ENCODE measurements around the gene KCTD10.

KCTD10 gene

DNA sequence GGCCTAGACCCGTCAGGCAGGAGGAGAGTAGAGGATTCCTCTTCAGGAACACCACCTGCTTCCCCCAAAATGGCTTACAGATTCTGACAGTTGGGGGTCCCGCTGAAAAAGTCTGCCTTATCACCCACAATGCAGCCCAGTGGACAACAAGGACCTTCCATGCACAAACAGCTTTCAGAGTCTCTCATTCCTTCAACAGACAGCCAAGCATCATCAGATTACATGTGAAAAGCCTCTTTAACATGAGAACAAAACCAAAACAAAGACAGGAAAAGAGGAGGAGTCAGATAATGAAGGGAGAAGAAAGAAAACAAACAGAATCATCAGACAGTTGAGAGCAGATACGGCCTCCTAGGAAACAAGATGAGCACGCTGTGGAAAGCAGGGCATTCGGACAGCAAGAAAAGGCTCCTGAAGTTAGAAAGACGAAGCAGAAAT is 18.3 kb downstream of the KCTD10 start:
- no peak for TF ChIP-seq YY1 (IDR thresholded peaks at IDR 0.05; ENCODE audit: low read depth)
- no peak for TF ChIP-seq EP300 (IDR thresholded peaks at IDR 0.05; ENCODE audit: borderline replicate concordance)
- no peak for TF ChIP-seq TEAD4 (IDR thresholded peaks at IDR 0.05)
- TF ChIP-seq NFIC (IDR thresholded peaks at IDR 0.05), result no peak

DNA sequence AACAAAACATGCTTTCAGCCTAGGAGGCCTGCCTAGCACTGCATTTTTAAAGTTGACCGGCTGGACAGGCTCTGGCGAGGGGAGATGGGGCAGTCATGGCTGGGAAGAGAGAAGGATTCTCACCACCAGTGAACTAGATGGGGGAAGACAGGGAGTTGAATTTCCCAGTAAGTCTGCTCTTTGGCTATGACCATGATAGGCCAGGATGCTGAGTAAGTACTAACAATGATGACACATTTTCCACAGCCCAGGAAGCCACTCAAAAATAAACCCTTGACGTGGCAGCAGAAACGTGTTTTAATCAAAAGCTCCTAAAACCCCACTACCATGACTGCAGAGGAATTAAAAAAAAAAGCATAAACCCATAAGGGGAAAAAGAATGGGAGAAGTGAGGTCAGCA is 19.0 kb downstream of the KCTD10 start:
- TF ChIP-seq EGR1 (IDR thresholded peaks at IDR 0.05), result no peak
- TF ChIP-seq RAD21 (IDR thresholded peaks at IDR 0.05; ENCODE audit: low read depth), result no peak
- no peak for TF ChIP-seq EP300 (IDR thresholded peaks at IDR 0.05; ENCODE audit: borderline replicate concordance)
- TF ChIP-seq CEBPB (IDR thresholded peaks at IDR 0.05), result no peak
- no peak for TF ChIP-seq TCF12 (IDR thresholded peaks at IDR 0.05; ENCODE audit: low read depth)
- no peak for TF ChIP-seq TEAD4 (IDR thresholded peaks at IDR 0.05)
- TF ChIP-seq, protein P1, sequence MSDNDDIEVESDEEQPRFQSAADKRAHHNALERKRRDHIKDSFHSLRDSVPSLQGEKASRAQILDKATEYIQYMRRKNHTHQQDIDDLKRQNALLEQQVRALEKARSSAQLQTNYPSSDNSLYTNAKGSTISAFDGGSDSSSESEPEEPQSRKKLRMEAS (IDR thresholded peaks at IDR 0.05), result no peak
- TF ChIP-seq ZBTB7A (IDR thresholded peaks at IDR 0.05; ENCODE audit: low read depth), result no peak
- no peak for TF ChIP-seq TAF1 (IDR thresholded peaks at IDR 0.05; ENCODE audit: low read depth)
- no peak for TF ChIP-seq FOXM1 (IDR thresholded peaks at IDR 0.05; ENCODE audit: borderline replicate concordance, low read depth)
- TF ChIP-seq YY1 (IDR thresholded peaks at IDR 0.05; ENCODE audit: low read depth), result no peak
- no peak for TF ChIP-seq NFIC (IDR thresholded peaks at IDR 0.05)
- no peak for TF ChIP-seq CREB1 (IDR thresholded peaks at IDR 0.05; ENCODE audit: low read depth)

DNA sequence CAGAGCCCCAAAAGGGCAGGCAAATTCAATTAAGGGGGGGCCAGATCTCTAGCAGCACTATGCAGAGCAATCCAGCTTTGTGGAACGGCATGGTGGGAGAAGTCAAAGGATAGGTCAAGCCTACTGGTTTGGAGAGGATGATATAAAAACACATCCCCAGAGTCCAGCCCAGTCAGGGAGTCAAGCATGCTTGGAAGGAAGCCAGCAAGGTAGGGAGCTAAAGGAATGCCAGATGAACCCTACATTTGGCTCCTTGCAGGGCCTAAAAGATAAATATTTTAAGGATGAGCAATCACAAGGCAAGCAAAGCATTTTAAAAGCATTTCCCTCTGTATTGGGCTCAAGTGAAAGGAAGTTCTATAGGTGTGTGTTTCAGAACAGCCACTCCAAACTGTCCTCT is 21.4 kb downstream of the KCTD10 start:
- no peak for TF ChIP-seq CEBPB (IDR thresholded peaks at IDR 0.05)
- TF ChIP-seq EGR1 (IDR thresholded peaks at IDR 0.05), result no peak
- TF ChIP-seq RAD21 (IDR thresholded peaks at IDR 0.05; ENCODE audit: low read depth), result no peak
- TF ChIP-seq EP300 (IDR thresholded peaks at IDR 0.05; ENCODE audit: borderline replicate concordance), result no peak
- no peak for TF ChIP-seq YY1 (IDR thresholded peaks at IDR 0.05; ENCODE audit: low read depth)
- TF ChIP-seq, protein P2, sequence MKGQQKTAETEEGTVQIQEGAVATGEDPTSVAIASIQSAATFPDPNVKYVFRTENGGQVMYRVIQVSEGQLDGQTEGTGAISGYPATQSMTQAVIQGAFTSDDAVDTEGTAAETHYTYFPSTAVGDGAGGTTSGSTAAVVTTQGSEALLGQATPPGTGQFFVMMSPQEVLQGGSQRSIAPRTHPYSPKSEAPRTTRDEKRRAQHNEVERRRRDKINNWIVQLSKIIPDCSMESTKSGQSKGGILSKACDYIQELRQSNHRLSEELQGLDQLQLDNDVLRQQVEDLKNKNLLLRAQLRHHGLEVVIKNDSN (IDR thresholded peaks at IDR 0.05), result no peak
- no peak for TF ChIP-seq TCF12 (IDR thresholded peaks at IDR 0.05; ENCODE audit: low read depth)
- TF ChIP-seq, protein P1 (IDR thresholded peaks at IDR 0.05), result no peak
- TF ChIP-seq, protein P3, sequence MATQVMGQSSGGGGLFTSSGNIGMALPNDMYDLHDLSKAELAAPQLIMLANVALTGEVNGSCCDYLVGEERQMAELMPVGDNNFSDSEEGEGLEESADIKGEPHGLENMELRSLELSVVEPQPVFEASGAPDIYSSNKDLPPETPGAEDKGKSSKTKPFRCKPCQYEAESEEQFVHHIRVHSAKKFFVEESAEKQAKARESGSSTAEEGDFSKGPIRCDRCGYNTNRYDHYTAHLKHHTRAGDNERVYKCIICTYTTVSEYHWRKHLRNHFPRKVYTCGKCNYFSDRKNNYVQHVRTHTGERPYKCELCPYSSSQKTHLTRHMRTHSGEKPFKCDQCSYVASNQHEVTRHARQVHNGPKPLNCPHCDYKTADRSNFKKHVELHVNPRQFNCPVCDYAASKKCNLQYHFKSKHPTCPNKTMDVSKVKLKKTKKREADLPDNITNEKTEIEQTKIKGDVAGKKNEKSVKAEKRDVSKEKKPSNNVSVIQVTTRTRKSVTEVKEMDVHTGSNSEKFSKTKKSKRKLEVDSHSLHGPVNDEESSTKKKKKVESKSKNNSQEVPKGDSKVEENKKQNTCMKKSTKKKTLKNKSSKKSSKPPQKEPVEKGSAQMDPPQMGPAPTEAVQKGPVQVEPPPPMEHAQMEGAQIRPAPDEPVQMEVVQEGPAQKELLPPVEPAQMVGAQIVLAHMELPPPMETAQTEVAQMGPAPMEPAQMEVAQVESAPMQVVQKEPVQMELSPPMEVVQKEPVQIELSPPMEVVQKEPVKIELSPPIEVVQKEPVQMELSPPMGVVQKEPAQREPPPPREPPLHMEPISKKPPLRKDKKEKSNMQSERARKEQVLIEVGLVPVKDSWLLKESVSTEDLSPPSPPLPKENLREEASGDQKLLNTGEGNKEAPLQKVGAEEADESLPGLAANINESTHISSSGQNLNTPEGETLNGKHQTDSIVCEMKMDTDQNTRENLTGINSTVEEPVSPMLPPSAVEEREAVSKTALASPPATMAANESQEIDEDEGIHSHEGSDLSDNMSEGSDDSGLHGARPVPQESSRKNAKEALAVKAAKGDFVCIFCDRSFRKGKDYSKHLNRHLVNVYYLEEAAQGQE (IDR thresholded peaks at IDR 0.05; ENCODE audit: low read depth), result no peak

GRCh38 chr12:109452489-109452888 is 24.6 kb downstream of the KCTD10 start:
- no peak for TF ChIP-seq TCF12 (IDR thresholded peaks at IDR 0.05; ENCODE audit: low read depth)
- TF ChIP-seq TAF1 (IDR thresholded peaks at IDR 0.05; ENCODE audit: low read depth), result no peak
- no peak for TF ChIP-seq EGR1 (IDR thresholded peaks at IDR 0.05)
- no peak for TF ChIP-seq RAD21 (IDR thresholded peaks at IDR 0.05; ENCODE audit: low read depth)
- TF ChIP-seq NFIC (IDR thresholded peaks at IDR 0.05), result no peak
- no peak for TF ChIP-seq CEBPB (IDR thresholded peaks at IDR 0.05)
- no peak for TF ChIP-seq ZBTB7A (IDR thresholded peaks at IDR 0.05; ENCODE audit: low read depth)
- TF ChIP-seq TEAD4 (IDR thresholded peaks at IDR 0.05), result no peak
- TF ChIP-seq, protein P3 (IDR thresholded peaks at IDR 0.05; ENCODE audit: low read depth), result no peak
- no peak for TF ChIP-seq YY1 (IDR thresholded peaks at IDR 0.05; ENCODE audit: low read depth)
- TF ChIP-seq, protein P2 (IDR thresholded peaks at IDR 0.05), result no peak
- no peak for TF ChIP-seq CREB1 (IDR thresholded peaks at IDR 0.05; ENCODE audit: low read depth)
- TF ChIP-seq, protein P1 (IDR thresholded peaks at IDR 0.05), result no peak
- TF ChIP-seq EP300 (IDR thresholded peaks at IDR 0.05; ENCODE audit: borderline replicate concordance), result no peak
- TF ChIP-seq FOXM1 (IDR thresholded peaks at IDR 0.05; ENCODE audit: borderline replicate concordance, low read depth), result no peak

DNA sequence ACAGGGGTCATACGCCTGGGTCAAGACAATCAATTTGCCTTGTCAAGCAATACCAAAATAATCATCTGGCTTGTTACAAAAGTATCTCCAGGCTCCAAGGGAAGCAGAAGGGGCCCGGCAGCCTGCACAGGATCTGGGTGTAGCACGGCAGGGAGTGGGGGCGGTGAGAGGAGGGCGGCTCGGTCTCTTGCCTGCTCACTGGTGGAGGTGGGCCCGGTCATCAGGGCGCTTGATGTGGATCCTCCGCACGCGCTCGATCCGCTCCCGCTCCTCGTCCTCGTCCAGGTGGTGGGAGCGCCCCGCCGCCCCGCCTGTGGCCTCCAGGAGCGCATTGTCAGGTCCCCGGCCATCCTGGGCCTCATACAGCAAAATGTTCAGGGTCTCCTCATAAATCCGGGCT is 25.7 kb downstream of the KCTD10 start:
- TF ChIP-seq, protein P3 (IDR thresholded peaks at IDR 0.05; ENCODE audit: low read depth), result no peak
- no peak for TF ChIP-seq EGR1 (IDR thresholded peaks at IDR 0.05)
- TF ChIP-seq, protein P2 (IDR thresholded peaks at IDR 0.05), result no peak
- TF ChIP-seq CREB1 (IDR thresholded peaks at IDR 0.05; ENCODE audit: low read depth), result no peak
- no peak for TF ChIP-seq RAD21 (IDR thresholded peaks at IDR 0.05; ENCODE audit: low read depth)

Data from Ishikawa (cell line).